Midbrain (tissue), 1 donor: ENCODE measurements around the gene NCEH1.
"Not testable (repeated sequence)": the region's sequence is repeated elsewhere in the genome, so short reads cannot be mapped to it uniquely, and the experiment has no call there.

Source experiments
- DNase-seq: peaks from one replicate; lab custom pipeline; 2025; lab: John Stamatoyannopoulos, UW

Gene NCEH1

DNA sequence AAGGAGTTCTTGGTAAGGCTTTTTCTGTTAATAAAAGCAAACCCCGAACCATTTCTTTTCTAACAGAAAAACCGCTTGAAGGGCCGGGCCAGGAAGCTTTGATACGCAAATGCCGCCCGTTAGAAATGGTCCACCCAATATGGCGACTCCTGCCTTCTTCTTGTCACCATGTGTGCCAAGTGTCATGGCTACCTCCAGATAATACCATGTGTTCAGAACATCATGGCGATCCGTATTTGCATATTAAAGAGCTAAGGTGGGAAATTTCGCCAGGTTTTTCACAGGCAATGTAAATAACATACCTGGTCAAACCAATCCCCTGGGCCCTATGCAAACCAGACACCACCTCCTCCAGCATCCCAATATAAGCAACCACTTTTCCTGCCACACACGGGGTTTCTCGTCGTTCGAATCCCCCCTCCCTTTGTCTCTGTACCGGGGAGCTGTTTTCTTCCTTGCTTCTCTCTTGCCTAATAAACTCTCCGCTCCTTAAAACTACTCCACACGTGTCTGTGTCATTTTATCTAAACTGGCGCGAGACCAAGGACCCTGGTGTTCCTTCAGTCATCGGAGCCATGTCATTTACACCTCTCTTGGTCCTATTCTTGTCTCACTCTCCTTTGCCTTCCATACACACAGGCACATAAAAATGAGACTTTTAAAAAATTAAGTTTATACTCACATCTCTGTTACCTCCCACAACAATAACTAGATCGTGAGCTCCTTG, 34.5 kb downstream of the NCEH1 start:
- DNase-seq: no peak

DNA sequence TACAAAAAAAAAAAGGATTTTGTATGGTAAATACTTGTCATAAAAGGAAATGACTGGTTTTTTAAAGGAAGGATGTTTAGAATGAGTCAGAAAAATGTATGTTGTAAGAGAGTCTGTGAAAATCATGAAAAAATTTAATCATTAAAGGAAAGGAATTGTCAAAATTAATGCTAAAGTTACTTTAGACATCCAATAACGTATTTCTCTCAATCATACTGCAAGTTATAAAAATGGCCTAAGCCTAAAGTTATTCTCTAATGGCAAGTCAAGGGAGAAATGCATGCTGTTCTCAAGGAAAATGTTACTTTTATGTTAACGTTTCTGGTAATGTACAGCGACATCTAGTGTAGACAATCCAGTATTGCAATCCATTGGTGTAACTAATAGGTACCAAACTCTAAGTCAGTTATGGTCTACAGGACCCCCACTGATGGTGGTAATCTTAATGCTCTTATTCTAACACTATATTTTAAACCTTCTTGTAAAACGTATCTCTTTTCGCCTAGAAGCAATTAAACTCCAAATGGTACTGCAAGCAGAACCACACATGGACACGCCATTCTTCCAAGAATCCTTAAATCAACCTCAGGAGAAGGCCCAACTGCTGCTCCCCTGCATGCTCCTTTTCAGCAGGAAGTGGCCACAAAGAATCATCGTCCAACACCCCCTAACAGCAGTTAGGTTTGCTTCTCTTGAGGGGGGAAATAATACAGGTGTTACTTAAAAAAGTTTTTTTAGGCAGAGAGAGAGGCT, 35.2 kb downstream of the NCEH1 start:
- peak; percentile 19 for DNase-seq

DNA sequence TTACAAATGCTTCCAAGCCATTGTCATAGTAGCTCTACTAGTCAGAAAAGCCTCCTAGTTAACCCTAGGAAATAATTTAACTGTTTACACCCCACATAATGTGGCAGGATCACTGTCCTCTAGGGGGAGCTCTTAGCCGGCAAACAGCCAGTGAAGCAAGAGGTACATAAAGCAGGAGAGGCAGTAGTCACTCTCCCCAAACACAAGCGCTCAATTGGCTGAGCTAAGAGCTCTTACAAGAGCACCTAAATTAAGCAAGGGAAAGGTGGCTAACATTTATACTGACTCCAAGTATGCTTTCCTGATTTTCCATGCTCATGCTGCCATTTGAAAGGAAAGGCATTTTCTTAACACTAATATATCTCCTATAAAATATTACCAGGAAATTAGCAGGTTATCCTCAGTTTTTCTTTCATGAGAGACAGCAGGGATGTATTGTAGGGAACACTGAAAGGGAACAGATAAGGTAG, 37.6 kb downstream of the NCEH1 start:
- no peak for DNase-seq

DNA sequence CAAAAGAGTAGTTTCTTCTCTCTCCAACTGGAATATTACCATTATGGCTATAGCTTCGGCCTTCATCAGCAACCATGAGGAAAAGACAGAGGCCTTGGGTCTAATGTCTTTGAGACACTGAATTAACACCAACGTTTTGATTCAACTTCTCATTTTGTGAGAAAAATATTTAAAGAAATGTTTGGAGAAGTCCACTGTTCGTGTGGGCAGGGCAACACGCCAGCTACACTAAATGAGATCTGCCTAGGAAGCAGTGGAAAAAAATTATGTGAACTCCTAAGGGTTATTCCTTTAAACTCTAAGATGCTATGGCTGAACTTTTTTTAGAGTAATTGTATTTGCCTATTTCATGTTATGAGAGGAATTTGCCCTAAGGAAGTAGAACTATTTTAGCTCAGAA, 41.8 kb downstream of the NCEH1 start:
- DNase-seq: no peak

- peak; percentile 88 for DNase-seq
These were observed 43.8 kb downstream of the NCEH1 start for GRCh38 chr3:172666873-172667694.

GRCh38 chr3:172666181-172666872, 44.5 kb downstream of the NCEH1 start:
- no peak for DNase-seq

- not testable (repeated sequence) for DNase-seq
These were observed 45.4 kb downstream of the NCEH1 start for GRCh38 chr3:172665510-172665909.

DNA sequence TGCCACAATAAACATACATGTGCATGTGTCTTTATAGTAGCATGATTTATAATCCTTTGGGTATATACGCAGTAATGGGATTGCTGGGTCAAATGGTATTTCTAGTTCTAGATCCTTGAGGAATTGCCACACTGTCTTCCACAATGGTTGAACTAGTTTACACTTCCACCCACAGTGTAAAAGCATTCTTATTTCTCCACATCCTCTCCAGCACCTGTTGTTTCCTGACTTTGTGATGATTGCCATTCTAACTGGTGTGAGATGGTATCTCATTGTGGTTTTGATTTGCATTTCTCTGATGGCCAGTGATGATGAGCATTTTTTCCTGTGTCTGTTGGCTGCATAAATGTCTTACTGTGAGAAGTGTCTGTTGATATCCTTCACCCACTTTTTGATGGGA, 50.4 kb downstream of the NCEH1 start:
- not testable (repeated sequence) for DNase-seq

GRCh38 chr3:172659246-172660002, 51.4 kb downstream of the NCEH1 start:
- no peak for DNase-seq

- DNase-seq: no peak
These were observed 52.3 kb downstream of the NCEH1 start for GRCh38 chr3:172658344-172659245.

- DNase-seq: no peak
These were observed 54.3 kb downstream of the NCEH1 start for GRCh38 chr3:172656602-172657001.

DNA sequence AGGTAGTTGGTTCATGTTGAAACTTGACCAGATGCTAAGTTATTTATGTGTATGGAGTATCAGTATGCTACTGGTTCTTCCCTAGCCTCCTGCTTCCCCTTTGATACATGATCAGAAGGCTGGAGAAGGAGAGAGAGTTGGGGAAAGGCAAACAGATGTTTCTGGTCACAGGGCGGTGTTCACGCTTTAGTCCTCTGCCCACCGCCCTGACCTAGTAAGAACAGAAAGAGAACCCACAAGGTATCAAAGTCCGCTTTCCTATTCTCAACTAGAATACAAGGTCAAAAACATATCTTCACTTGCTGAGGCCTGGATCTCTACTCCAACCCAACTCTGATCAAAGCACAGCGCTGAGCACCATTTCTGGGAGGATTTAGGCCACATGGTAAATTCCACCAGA, 55.5 kb downstream of the NCEH1 start:
- no peak for DNase-seq

DNA sequence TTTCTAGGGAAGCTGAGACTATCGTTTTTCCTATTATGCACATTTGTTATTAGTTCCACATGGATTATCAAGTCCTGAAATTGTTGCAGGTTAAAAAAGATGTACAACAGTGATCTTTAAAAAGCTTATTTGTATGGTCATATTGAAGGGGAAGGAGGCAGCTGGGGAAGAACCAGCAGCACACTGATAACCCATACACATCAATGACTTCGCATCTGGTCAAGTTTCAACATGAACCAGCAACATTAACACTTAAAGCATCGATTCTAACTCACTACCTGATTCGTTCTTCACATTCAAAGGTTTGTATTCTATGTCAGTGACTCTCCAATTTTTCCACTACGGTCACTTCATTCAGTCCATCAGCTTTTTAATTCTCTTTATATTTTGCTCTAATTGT, 56.4 kb downstream of the NCEH1 start:
- no peak for DNase-seq

DNA sequence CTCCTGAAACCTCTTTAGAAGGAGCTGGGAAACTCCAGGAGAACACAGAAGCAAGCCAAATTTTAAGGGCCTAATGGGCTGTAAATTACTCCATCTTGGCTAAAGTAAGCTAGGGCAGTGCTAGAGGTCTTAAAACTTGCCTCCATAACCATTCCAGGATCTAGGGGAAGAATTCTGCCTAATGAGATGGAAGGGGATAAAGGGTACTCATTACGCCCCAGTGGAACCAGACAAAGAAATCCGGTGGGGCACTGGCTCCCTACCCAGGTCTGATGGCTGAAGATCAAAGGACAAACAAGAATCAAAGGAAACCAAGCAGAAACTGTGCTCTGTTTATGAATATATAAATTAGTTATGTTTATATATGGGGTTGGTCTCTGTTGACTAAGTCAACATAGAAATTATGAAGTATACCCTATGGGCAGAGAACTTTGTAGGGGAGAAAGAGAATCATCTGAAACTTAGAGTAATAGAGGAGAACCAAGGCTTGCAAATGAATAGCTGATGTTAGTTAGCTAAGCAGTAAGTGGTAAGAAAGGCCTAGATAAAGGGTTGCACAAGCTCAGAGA, 57.8 kb downstream of the NCEH1 start:
- DNase-seq: no peak

GRCh38 chr3:172651936-172652625, 58.8 kb downstream of the NCEH1 start:
- DNase-seq: no peak

DNA sequence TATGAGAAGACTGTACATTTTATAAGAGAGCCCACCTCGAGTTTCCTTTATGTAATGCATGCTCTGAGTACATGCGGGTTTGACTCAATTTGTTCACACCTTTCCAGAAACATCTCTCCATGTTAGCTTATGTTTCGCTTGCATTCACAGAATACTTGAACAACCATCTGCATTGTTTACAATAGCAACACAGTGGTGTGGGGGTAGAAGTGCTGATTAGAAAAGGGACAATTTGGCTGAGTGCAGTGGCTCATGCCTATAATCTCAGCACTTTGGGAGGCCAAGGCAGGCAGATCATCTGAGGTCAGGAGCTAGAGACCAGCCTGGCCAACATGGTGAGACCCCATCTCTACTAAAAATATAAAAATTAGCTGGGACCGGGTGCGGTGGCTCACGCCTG, 60.9 kb downstream of the NCEH1 start:
- DNase-seq: no peak

- DNase-seq: no peak
These were observed 62.1 kb downstream of the NCEH1 start for GRCh38 chr3:172648747-172649146.

GRCh38 chr3:172647823-172648222, 63.0 kb downstream of the NCEH1 start:
- no peak for DNase-seq

DNA sequence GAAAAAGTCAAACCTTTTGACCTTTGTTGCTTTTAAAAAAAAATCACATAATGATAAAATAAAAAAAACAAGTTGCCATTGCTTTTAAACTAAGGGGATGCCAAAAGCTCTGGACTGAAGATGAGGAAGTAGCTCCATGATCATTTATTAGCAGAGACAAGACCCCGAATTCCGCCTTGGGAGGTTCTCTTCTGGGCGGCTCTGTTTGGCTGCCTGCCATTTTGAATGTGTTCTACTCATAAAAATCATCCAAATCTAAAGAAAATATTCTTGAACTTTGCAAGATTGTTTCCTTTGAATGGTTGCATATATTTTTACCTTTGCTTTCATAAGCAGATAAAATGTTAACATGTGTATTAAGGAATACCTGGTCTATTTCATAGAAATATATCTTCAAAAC, 63.8 kb downstream of the NCEH1 start:
- no peak for DNase-seq
